Stimulated activated CD8-positive, alpha-beta memory T cell treated with anti-CD3 and anti-CD28 coated beads, Interleukin-4, amount 100 ng/mL, for 24 hours (primary cell): Measurements from ENCODE around the gene HPS5.
"Not testable (repeated sequence)": the region's sequence is repeated elsewhere in the genome, so short reads cannot be mapped to it uniquely, and the experiment has no call there.

Experiments used
- DNase-seq: peaks from one replicate; pipeline ENCODE4 v3.0.0-alpha.2; 2020; ENCODE audit warnings: low read depth

HPS5 gene

GRCh38 chr11:18271206-18271605 is 50.7 kb downstream of the HPS5 start:
- DNase-seq = no peak

- no peak for DNase-seq
These were observed 51.8 kb downstream of the HPS5 start for GRCh38 chr11:18270102-18270501.

- not testable (repeated sequence) for DNase-seq
These were observed 52.7 kb downstream of the HPS5 start for GRCh38 chr11:18269252-18269651.

GRCh38 chr11:18267335-18268133 is 54.4 kb downstream of the HPS5 start:
- not testable (repeated sequence) for DNase-seq

GRCh38 chr11:18265949-18266348 is 56.0 kb downstream of the HPS5 start, which contains the start of gene SAA1:
Gene SAA1, plus strand, starts transcription at chr11:18266264. Its CDS starts 624 bp downstream, at chr11:18266888.
- DNase-seq = no peak

GRCh38 chr11:18264677-18265555 is 57.0 kb downstream of the HPS5 start:
- DNase-seq = no peak

GRCh38 chr11:18264035-18264434 is 57.9 kb downstream of the HPS5 start:
- DNase-seq = no peak

GRCh38 chr11:18262681-18263350 is 59.1 kb downstream of the HPS5 start:
- DNase-seq = not testable (repeated sequence)

- no peak for DNase-seq
These were observed 60.2 kb downstream of the HPS5 start for GRCh38 chr11:18261721-18262120.

GRCh38 chr11:18259259-18259658 is 62.7 kb downstream of the HPS5 start:
- DNase-seq = no peak

GRCh38 chr11:18254781-18255361 is 67.1 kb downstream of the HPS5 start:
- no peak for DNase-seq

GRCh38 chr11:18253778-18254338 is 68.1 kb downstream of the HPS5 start:
- no peak for DNase-seq

GRCh38 chr11:18253233-18253632 is 68.7 kb downstream of the HPS5 start:
- DNase-seq = no peak

- DNase-seq = no peak
These were observed 73.4 kb downstream of the HPS5 start, which contains the start of gene SAA2 for GRCh38 chr11:18248561-18248960. Gene SAA2, minus strand, starts transcription at chr11:18248668. Its CDS starts 657 bp downstream, at chr11:18248011.

- DNase-seq = not testable (repeated sequence)
These were observed 74.8 kb downstream of the HPS5 start for GRCh38 chr11:18247191-18247581.

- DNase-seq = not testable (repeated sequence)
These were observed 75.4 kb downstream of the HPS5 start for GRCh38 chr11:18246379-18247190.

GRCh38 chr11:18245396-18245795 is 76.5 kb downstream of the HPS5 start:
- DNase-seq = no peak

GRCh38 chr11:18243783-18244362 is 78.1 kb downstream of the HPS5 start:
- peak; percentile 15 for DNase-seq

- no peak for DNase-seq
These were observed 82.3 kb downstream of the HPS5 start for GRCh38 chr11:18239655-18240054.

GRCh38 chr11:18236664-18237356 is 85.1 kb downstream of the HPS5 start, which contains the start of gene SAA4:
Gene SAA4, minus strand, starts transcription at chr11:18236802. Its CDS starts 876 bp downstream, at chr11:18235926.
- no peak for DNase-seq
